ENCODE results near the gene NSMCE1.
A peak's percentile ranks its signal among the peaks of the same experiment; 100 is the strongest.

Gene NSMCE1

GRCh38 chr16:27220527-27220926 lies 48.0 kb downstream of the NSMCE1 start:
- Histone ChIP-seq H3K4me3 (no peak overlapping the region), H3K27ac (no peak overlapping the region)
- no peak for TF ChIP-seq CTCF (IDR thresholded peaks at IDR 0.05)
- DNase-seq (ENCODE audit: low spot score): peak; percentile 57

- no peak overlapping the region for H3K4me3 ChIP-seq
- H3K27ac ChIP-seq: no peak overlapping the region
- peak; percentile 65 for DNase-seq (ENCODE audit: low spot score)
- TF ChIP-seq CTCF (IDR thresholded peaks at IDR 0.05): no peak
Observed at GRCh38 chr16:27220120-27220519, 48.5 kb downstream of the NSMCE1 start.

- TF ChIP-seq CTCF (IDR thresholded peaks at IDR 0.05): no peak
- H3K27ac ChIP-seq: no peak overlapping the region
- no peak overlapping the region for H3K4me3 ChIP-seq
- peak; percentile 71 for DNase-seq (ENCODE audit: low spot score)
Observed at GRCh38 chr16:27219161-27219560, 49.4 kb downstream of the NSMCE1 start.

GRCh38 chr16:27218756-27219155 lies 49.8 kb downstream of the NSMCE1 start:
- no peak for TF ChIP-seq CTCF (IDR thresholded peaks at IDR 0.05)
- DNase-seq (ENCODE audit: low spot score): no peak
- no peak overlapping the region for H3K4me3 ChIP-seq
- no peak overlapping the region for H3K27ac ChIP-seq

- Histone ChIP-seq H3K4me3 (no peak overlapping the region), H3K27ac (peak overlapping the region in 1 of 2 donors; percentile 8)
- no peak for DNase-seq (ENCODE audit: low spot score)
- TF ChIP-seq CTCF (IDR thresholded peaks at IDR 0.05): no peak
Observed at GRCh38 chr16:27217256-27217655, 51.3 kb downstream of the NSMCE1 start.

GRCh38 chr16:27216297-27216885 lies 52.2 kb downstream of the NSMCE1 start:
- no peak overlapping the region for H3K4me3 ChIP-seq
- DNase-seq (ENCODE audit: low spot score): no peak
- no peak overlapping the region for H3K27ac ChIP-seq
- TF ChIP-seq CTCF (IDR thresholded peaks at IDR 0.05): no peak

GRCh38 chr16:27215660-27216059 lies 52.9 kb downstream of the NSMCE1 start:
- Histone ChIP-seq H3K4me3 (no peak overlapping the region), H3K27ac (no peak overlapping the region)
- no peak for DNase-seq (ENCODE audit: low spot score)
- TF ChIP-seq CTCF (IDR thresholded peaks at IDR 0.05): no peak

Data from coronary artery (tissue), 2 donors.